Neuronal stem cell (in vitro differentiated cells): ENCODE measurements around the gene METTL26.

ENCODE experiments used
- DNase-seq: peaks from one replicate; pipeline ENCODE4 v3.0.0-alpha.2; 2013; ENCODE audit warnings: low spot score
- H2AFZ ChIP-seq: one replicate; pipeline ENCODE4 v1.6.1; 2013; ENCODE audit warnings: mild to moderate bottlenecking, low read length, inconsistent platforms
- H2AK5ac ChIP-seq: 2 replicates; pipeline ENCODE4 v1.6.1; 2013; ENCODE audit warnings: low read depth, mild to moderate bottlenecking, inconsistent platforms, low read length, moderate library complexity, mixed read lengths
- H2BK120ac ChIP-seq: 2 replicates; pipeline ENCODE4 v1.6.1; 2013; ENCODE audit warnings: low read depth, mild to moderate bottlenecking, inconsistent platforms, low read length, moderate library complexity, mixed read lengths
- H2BK12ac ChIP-seq: one replicate; pipeline ENCODE4 v1.6.1; 2013; ENCODE audit warnings: low read length, inconsistent platforms
- H2BK15ac ChIP-seq: 2 replicates; pipeline ENCODE4 v1.6.1; 2013; ENCODE audit warnings: mild to moderate bottlenecking, low read length, inconsistent platforms, mixed read lengths
- H2BK5ac ChIP-seq: one replicate; pipeline ENCODE4 v1.6.1; 2013; ENCODE audit warnings: inconsistent platforms, mild to moderate bottlenecking, low read length, moderate library complexity
- H3K14ac ChIP-seq: one replicate; pipeline ENCODE4 v1.6.1; 2013; ENCODE audit warnings: low read length, inconsistent platforms
- H3K18ac ChIP-seq: 2 replicates; pipeline ENCODE4 v1.6.1; 2013; ENCODE audit warnings: low read length, inconsistent platforms
- H3K23ac ChIP-seq: 2 replicates; pipeline ENCODE4 v1.6.1; 2013; ENCODE audit warnings: low read depth, mild to moderate bottlenecking, mixed read lengths, low read length, inconsistent platforms; ENCODE audit not compliant: poor library complexity
- H3K27ac ChIP-seq: replicated peaks from 3 replicates; pipeline ENCODE4 v1.5.1; 2013; ENCODE audit warnings: low read length, inconsistent platforms
- H3K27me3 ChIP-seq, 3 experiments: 2 replicates each; pipeline ENCODE4 v1.6.1; 2013; ENCODE audit warnings: low read length in 3 of 3, mild to moderate bottlenecking in 2 of 3, inconsistent platforms in 1 of 3, low read depth in 1 of 3, mixed read lengths in 1 of 3, moderate library complexity in 1 of 3; ENCODE audit not compliant: control insufficient read depth in 3 of 3, insufficient read depth in 3 of 3
- H3K36me3 ChIP-seq, 2 donors: replicated peaks in 1 of 2; 2 replicates each; pipeline ENCODE4 v1.6.1; 2013; ENCODE audit warnings: low read length in 2 of 2; ENCODE audit not compliant: control insufficient read depth in 2 of 2, insufficient read depth in 2 of 2
- H3K4ac ChIP-seq: 2 replicates; pipeline ENCODE4 v1.6.1; 2013; ENCODE audit warnings: inconsistent platforms, mild to moderate bottlenecking, low read length, moderate library complexity
- H3K4me1 ChIP-seq, 2 donors: 1 replicate in 1 of 2; 2 replicates in 1 of 2; pipeline ENCODE4 v1.6.1; 2013; ENCODE audit warnings: low read length in 2 of 2, low read depth in 1 of 2; ENCODE audit not compliant: control insufficient read depth in 2 of 2, insufficient read depth in 1 of 2
- H3K4me2 ChIP-seq: one replicate; pipeline ENCODE4 v1.6.1; 2013; ENCODE audit warnings: mild to moderate bottlenecking, low read length, inconsistent platforms; ENCODE audit not compliant: insufficient read depth, poor library complexity, severe bottlenecking
- H3K4me3 ChIP-seq, 2 donors: 2 replicates each; pipeline ENCODE4 v1.5.1; 2013; ENCODE audit warnings: low read length in 2 of 2, mild to moderate bottlenecking in 2 of 2, inconsistent platforms in 1 of 2, moderate library complexity in 1 of 2
- H3K79me1 ChIP-seq: one replicate; pipeline ENCODE4 v1.6.1; 2013; ENCODE audit warnings: low read depth, mild to moderate bottlenecking, inconsistent platforms, low read length, moderate library complexity
- H3K9ac ChIP-seq: one replicate; pipeline ENCODE4 v1.6.1; 2013; ENCODE audit warnings: mild to moderate bottlenecking, low read depth, low read length, inconsistent platforms; ENCODE audit not compliant: poor library complexity
- H3K9me3 ChIP-seq, 2 donors: replicated peaks in 1 of 2; 2 replicates each; pipeline versions ENCODE3 to v1.6.1; 2013; ENCODE audit warnings: low read length in 2 of 2, mild to moderate bottlenecking in 2 of 2, inconsistent platforms in 1 of 2, low read depth in 1 of 2, mixed read lengths in 1 of 2, moderate library complexity in 1 of 2; ENCODE audit not compliant: control insufficient read depth in 2 of 2, insufficient read depth in 1 of 2
- H4K8ac ChIP-seq: one replicate; pipeline ENCODE4 v1.6.1; 2013; ENCODE audit warnings: low read depth, mild to moderate bottlenecking, inconsistent platforms, low read length, moderate library complexity
- H4K91ac ChIP-seq: one replicate; pipeline ENCODE4 v1.6.1; 2013; ENCODE audit warnings: low read length, low read depth, mild to moderate bottlenecking, inconsistent platforms; ENCODE audit not compliant: poor library complexity
- WGBS, 2 donors: extraction: QIAGEN DNeasy Blood & Tissue Kit; methylation state at CpG; one replicate each; pipeline ENCODE4 v1.1.7; 2013; ENCODE audit warnings: missing lambda C conversion rate in 2 of 2, mixed read lengths in 1 of 2; ENCODE audit not compliant: insufficient read length in 2 of 2, insufficient replicate concordance in 1 of 2; ENCODE audit errors: extremely low coverage in 2 of 2; 5-methylcytosine and 5-hydroxymethylcytosine counted together

Gene METTL26

GRCh38 chr16:680967-681745, 45.1 kb upstream of the METTL26 start:
- H3K9ac ChIP-seq: peak overlapping the region; percentile 90
- peak overlapping the region; percentile 35 for H2BK5ac ChIP-seq
- H4K91ac ChIP-seq: no peak overlapping the region
- no peak overlapping the region for H2BK12ac ChIP-seq
- no peak overlapping the region for H2BK120ac ChIP-seq
- H3K9me3 ChIP-seq: peaks cover 0 to 2% of the 10 kb centered on the region in 2 donors
- H3K4me2 ChIP-seq: peak overlapping the region; percentile 96
- peak overlapping the region; percentile 87 to 98 for H3K4me3 ChIP-seq
- peaks cover 31% of the 10 kb centered on the region for H3K79me1 ChIP-seq
- H3K4me1 ChIP-seq: peaks cover 7 to 21% of the 10 kb centered on the region in 2 donors
- H3K14ac ChIP-seq: peak overlapping the region; percentile 61
- H2AFZ ChIP-seq: no peak overlapping the region
- H2AK5ac ChIP-seq: peak overlapping the region; percentile 86
- H3K23ac ChIP-seq: peak overlapping the region; percentile 68
- no CpG with 5 or more reads among the region's 44 CpGs for WGBS, 2 donors
- H3K4ac ChIP-seq: no peak overlapping the region
- peaks cover 0 to 2% (median 0%) of the 10 kb centered on the region in 3 experiments for H3K27me3 ChIP-seq
- no peak for DNase-seq
- H3K36me3 ChIP-seq: peaks cover 30 to 46% of the 10 kb centered on the region in 2 donors
- no peak overlapping the region for H2BK15ac ChIP-seq
- H3K27ac ChIP-seq: no peak overlapping the region
- H4K8ac ChIP-seq: peak overlapping the region; percentile 52
- no peak overlapping the region for H3K18ac ChIP-seq

- H3K36me3 ChIP-seq: peaks cover 29 to 41% of the 10 kb centered on the region in 2 donors
- no peak overlapping the region for H2BK12ac ChIP-seq
- H3K9ac ChIP-seq: peak overlapping the region; percentile 94
- peak overlapping the region; percentile 93 for H3K27ac ChIP-seq
- no peak overlapping the region for H4K8ac ChIP-seq
- H4K91ac ChIP-seq: no peak overlapping the region
- no peak for DNase-seq
- H3K4me2 ChIP-seq: peak overlapping the region; percentile 96
- H3K79me1 ChIP-seq: peaks cover 31% of the 10 kb centered on the region
- WGBS, 2 donors: no CpG with 5 or more reads among the region's 38 CpGs
- H2BK120ac ChIP-seq: no peak overlapping the region
- peak overlapping the region; percentile 82 for H2BK5ac ChIP-seq
- H3K23ac ChIP-seq: peak overlapping the region; percentile 98
- peak overlapping the region; percentile 95 for H2AFZ ChIP-seq
- no peak overlapping the region for H2BK15ac ChIP-seq
- peak overlapping the region; percentile 86 for H2AK5ac ChIP-seq
- peak overlapping the region; percentile 99 for H3K18ac ChIP-seq
- H3K4ac ChIP-seq: no peak overlapping the region
- peak overlapping the region; percentile 61 for H3K14ac ChIP-seq
- H3K4me1 ChIP-seq: peaks cover 7 to 21% of the 10 kb centered on the region in 2 donors
- H3K9me3 ChIP-seq: peaks cover 0 to 2% of the 10 kb centered on the region in 2 donors
- H3K27me3 ChIP-seq: peaks cover 0 to 6% (median 0%) of the 10 kb centered on the region in 3 experiments
- peak overlapping the region; percentile 87 to 98 for H3K4me3 ChIP-seq
Measured at GRCh38 chr16:680625-680945, 44.5 kb upstream of the METTL26 start.

- H3K14ac ChIP-seq: peak within 1 kb of the TSS; percentile 61
- H2BK12ac ChIP-seq: no peak within 1 kb of the TSS
- peak within 1 kb of the TSS; percentile 87 to 98 for H3K4me3 ChIP-seq
- no peak within 1 kb of the TSS for H2BK120ac ChIP-seq
- peak within 1 kb of the TSS; percentile 97 for H3K4me2 ChIP-seq
- WGBS, 2 donors: no CpG with 5 or more reads among the region's 91 CpGs
- peaks cover 30% of the 10 kb centered on the region for H3K79me1 ChIP-seq
- H3K4me1 ChIP-seq: peaks cover 7 to 25% of the 10 kb centered on the region in 2 donors
- H3K18ac ChIP-seq: peak within 1 kb of the TSS; percentile 99
- peak within 1 kb of the TSS; percentile 95 for H2AFZ ChIP-seq
- peak within 1 kb of the TSS; percentile 52 for H4K8ac ChIP-seq
- H3K4ac ChIP-seq: no peak within 1 kb of the TSS
- peak within 1 kb of the TSS; percentile 93 for H3K27ac ChIP-seq
- H3K27me3 ChIP-seq: peaks cover 0 to 10% (median 0%) of the 10 kb centered on the region in 3 experiments
- peak within 1 kb of the TSS; percentile 91 for H2BK5ac ChIP-seq
- peak within 1 kb of the TSS; percentile 98 for H3K23ac ChIP-seq
- no peak within 1 kb of the TSS for H4K91ac ChIP-seq
- peak within 1 kb of the TSS; percentile 86 for H2AK5ac ChIP-seq
- peak within 1 kb of the TSS; percentile 92 for H2BK15ac ChIP-seq
- DNase-seq: peak; percentile 87
- H3K9ac ChIP-seq: peak within 1 kb of the TSS; percentile 94
- peaks cover 0 to 2% of the 10 kb centered on the region in 2 donors for H3K9me3 ChIP-seq
- H3K36me3 ChIP-seq: peaks cover 23 to 35% of the 10 kb centered on the region in 2 donors
Measured at GRCh38 chr16:679814-680624, 43.9 kb upstream of the METTL26 start, which contains the start of gene STUB1. Gene STUB1, plus strand, starts transcription at chr16:680410. Its CDS starts 116 bp downstream, at chr16:680526.
